ENCODE results near the gene ADGRV1.
"Not testable (repeated sequence)": the region's sequence is repeated elsewhere in the genome, so short reads cannot be mapped to it uniquely, and the experiment has no call there.

GRCh38 chr5:90800082-90800481 is 241.5 kb downstream of the ADGRV1 start:
- not testable (repeated sequence) for TF ChIP-seq LEF1 (IDR thresholded peaks at IDR 0.05; ENCODE audit: borderline replicate concordance); BHLHE40 (IDR thresholded peaks at IDR 0.05; ENCODE audit: borderline replicate concordance); SP1 (IDR thresholded peaks at IDR 0.05); FOXA1 (IDR thresholded peaks at IDR 0.05); TARDBP (IDR thresholded peaks at IDR 0.05); HDGF (IDR thresholded peaks at IDR 0.05; ENCODE audit: borderline replicate concordance); NFRKB (IDR thresholded peaks at IDR 0.05); SUZ12 (IDR thresholded peaks at IDR 0.05); ELF4 (IDR thresholded peaks at IDR 0.05); FOXK2 (IDR thresholded peaks at IDR 0.05); ARNT (IDR thresholded peaks at IDR 0.05); ZNF384 (IDR thresholded peaks at IDR 0.05)
- TF ChIP-seq, protein P1, sequence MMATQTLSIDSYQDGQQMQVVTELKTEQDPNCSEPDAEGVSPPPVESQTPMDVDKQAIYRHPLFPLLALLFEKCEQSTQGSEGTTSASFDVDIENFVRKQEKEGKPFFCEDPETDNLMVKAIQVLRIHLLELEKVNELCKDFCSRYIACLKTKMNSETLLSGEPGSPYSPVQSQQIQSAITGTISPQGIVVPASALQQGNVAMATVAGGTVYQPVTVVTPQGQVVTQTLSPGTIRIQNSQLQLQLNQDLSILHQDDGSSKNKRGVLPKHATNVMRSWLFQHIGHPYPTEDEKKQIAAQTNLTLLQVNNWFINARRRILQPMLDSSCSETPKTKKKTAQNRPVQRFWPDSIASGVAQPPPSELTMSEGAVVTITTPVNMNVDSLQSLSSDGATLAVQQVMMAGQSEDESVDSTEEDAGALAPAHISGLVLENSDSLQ (IDR thresholded peaks at IDR 0.05), result not testable (repeated sequence)
